Measurements from ENCODE around the gene BRI3. TPM values are rescaled to one million over a fixed set of nuclear protein-coding genes. Genes with fewer than 3 reads are reported as not detected.

BRI3 gene
- total and polyA plus RNA-seq, 2 of the 4 experiments (the other 2 are of a cell fraction), result 24.7 to 68.3 TPM

DNA sequence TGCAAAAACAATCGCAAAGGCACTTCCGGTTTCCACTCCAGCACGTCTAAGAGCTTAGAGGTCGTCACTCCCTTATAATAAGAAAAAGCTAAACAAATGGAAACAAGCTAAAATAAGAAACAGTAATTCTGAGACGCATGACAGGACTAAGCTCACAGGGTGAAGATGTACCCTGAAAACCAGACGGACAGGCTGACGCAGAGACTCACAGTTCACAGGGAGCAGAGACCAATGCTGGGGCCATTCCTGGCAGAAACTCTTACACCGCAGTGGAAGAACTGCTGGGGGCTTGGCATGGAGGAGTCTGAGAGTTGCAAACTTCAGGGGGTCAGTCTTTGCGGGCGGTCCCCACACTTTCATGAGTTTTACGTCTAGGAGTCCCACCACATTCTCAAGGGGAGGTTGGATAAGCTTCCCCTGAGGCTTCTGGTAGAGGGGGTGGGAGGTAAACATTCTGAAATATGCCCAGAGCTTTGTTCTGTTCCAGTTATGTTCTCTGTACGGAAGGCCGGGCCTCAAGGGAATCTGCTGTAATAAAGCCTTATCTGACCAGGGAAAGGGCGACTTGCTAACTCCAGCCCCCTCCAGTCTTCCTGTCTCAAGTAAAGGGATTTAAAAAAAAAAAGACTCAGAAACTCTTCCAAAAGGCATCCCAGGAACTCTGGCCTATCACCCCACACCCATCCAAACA lies 47.8 kb downstream of the BRI3 start:
- Histone ChIP-seq H3K56ac (ENCODE audit: extremely low read depth, insufficient read depth, low read length) (no peak overlapping the region), H3K27me3 (ENCODE audit: control insufficient read depth, insufficient read depth, low read length) (no peaks in the 10 kb centered on the region), H2BK120ac (ENCODE audit: low read depth, low read length) (peak overlapping the region; percentile 39; the same call in 1 of the 2 replicates), H2BK5ac (ENCODE audit: low read depth, low read length, poor library complexity, severe bottlenecking) (peak overlapping the region; percentile 62), H3K27ac (ENCODE audit: insufficient read depth, low read length) (peak overlapping the region; percentile 7; the same call in 1 of the 2 replicates), H3K9me3 (ENCODE audit: control insufficient read depth, insufficient read depth, low read length) (peaks cover 2% of the 10 kb centered on the region; the same call in 1 of the 2 replicates), H4K5ac (ENCODE audit: low read depth, low read length) (peak overlapping the region; percentile 23), H3K9me1 (ENCODE audit: insufficient read depth, low read length) (no peaks in the 10 kb centered on the region), H3K4me1 (ENCODE audit: control insufficient read depth, insufficient read depth, low read length) (peaks cover 7% of the 10 kb centered on the region), H3K36me3 (ENCODE audit: control insufficient read depth, insufficient read depth, low read length) (no peaks in the 10 kb centered on the region), H3K9ac (ENCODE audit: low read depth, low read length) (no peak overlapping the region; the same call in 1 of the 2 replicates), H2BK20ac (ENCODE audit: low read depth, low read length) (0 out of 2 replicates have a peak overlapping the region, but pooled peaks have one; percentile 20), H3K23ac (ENCODE audit: low read depth, low read length) (peak overlapping the region; percentile 62; the same call in 1 of the 2 replicates), H2AK9ac (replicated peaks; ENCODE audit: low read depth, low read length, poor library complexity) (no peak overlapping the region), H3K18ac (ENCODE audit: low read depth, low read length) (peak overlapping the region; percentile 16), H3K79me1 (ENCODE audit: low read depth in 1 of 2, low read length in 2 of 2) (peaks cover 0 to 19% of the 10 kb centered on the region in 2 experiments; a peak in 3 of 4 replicates), H3K14ac (replicated peaks; ENCODE audit: low read depth, low read length) (peak overlapping the region; percentile 81), H2AFZ (replicated peaks; ENCODE audit: low read length, poor library complexity) (peak overlapping the region; percentile 26), H3K4me2 (ENCODE audit: low read depth, low read length) (peak overlapping the region; percentile 69; the same call in 1 of the 2 replicates), H3K4me3 (ENCODE audit: insufficient read depth, low read depth, low read length) (no peak overlapping the region), H2AK5ac (ENCODE audit: low read depth, low read length) (0 out of 2 replicates have a peak overlapping the region, but pooled peaks have one; percentile 5), H4K91ac (ENCODE audit: insufficient read depth, low read depth, low read length) (peak overlapping the region; percentile 43; the same call in 1 of the 2 replicates), H4K8ac (ENCODE audit: low read depth in 2 of 2, low read length in 2 of 2) (peak overlapping the region; percentile 60 to 73; a peak in 3 of 4 replicates), H4K20me1 (ENCODE audit: insufficient read depth, low read length) (no peaks in the 10 kb centered on the region), H3K4ac (ENCODE audit: low read depth, low read length) (peak overlapping the region; percentile 64), H2BK15ac (ENCODE audit: low read depth, low read length) (peak overlapping the region; percentile 77; the same call in 1 of the 3 replicates)
- ATAC-seq (ENCODE audit: low read depth), result peak; percentile 56; the same call in 1 of the 2 replicates
- no peak for TF ChIP-seq POLR2A (IDR thresholded peaks at IDR 0.05; ENCODE audit: low read depth, low read length)
- no peak for TF ChIP-seq MAFK (IDR thresholded peaks at IDR 0.05; ENCODE audit: low read depth, low read length)
- no peak for TF ChIP-seq SMC3 (IDR thresholded peaks at IDR 0.05; ENCODE audit: low read depth, low read length)
- TF ChIP-seq MXI1 (IDR thresholded peaks at IDR 0.05; ENCODE audit: borderline replicate concordance, low read depth, low read length), result no peak
- TF ChIP-seq, protein P1, sequence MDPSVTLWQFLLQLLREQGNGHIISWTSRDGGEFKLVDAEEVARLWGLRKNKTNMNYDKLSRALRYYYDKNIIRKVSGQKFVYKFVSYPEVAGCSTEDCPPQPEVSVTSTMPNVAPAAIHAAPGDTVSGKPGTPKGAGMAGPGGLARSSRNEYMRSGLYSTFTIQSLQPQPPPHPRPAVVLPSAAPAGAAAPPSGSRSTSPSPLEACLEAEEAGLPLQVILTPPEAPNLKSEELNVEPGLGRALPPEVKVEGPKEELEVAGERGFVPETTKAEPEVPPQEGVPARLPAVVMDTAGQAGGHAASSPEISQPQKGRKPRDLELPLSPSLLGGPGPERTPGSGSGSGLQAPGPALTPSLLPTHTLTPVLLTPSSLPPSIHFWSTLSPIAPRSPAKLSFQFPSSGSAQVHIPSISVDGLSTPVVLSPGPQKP (IDR thresholded peaks at IDR 0.05; ENCODE audit: borderline replicate concordance, low read depth, low read length), result no peak
- no peak for TF ChIP-seq BHLHE40 (IDR thresholded peaks at IDR 0.05; ENCODE audit: low read depth, low read length)
- no peak for TF ChIP-seq CHD1 (IDR thresholded peaks at IDR 0.05; ENCODE audit: low read depth, low read length)
- no peak for TF ChIP-seq FOS (IDR thresholded peaks at IDR 0.05; ENCODE audit: low read depth, low read length)
- TF ChIP-seq, protein P2, sequence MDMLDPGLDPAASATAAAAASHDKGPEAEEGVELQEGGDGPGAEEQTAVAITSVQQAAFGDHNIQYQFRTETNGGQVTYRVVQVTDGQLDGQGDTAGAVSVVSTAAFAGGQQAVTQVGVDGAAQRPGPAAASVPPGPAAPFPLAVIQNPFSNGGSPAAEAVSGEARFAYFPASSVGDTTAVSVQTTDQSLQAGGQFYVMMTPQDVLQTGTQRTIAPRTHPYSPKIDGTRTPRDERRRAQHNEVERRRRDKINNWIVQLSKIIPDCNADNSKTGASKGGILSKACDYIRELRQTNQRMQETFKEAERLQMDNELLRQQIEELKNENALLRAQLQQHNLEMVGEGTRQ (IDR thresholded peaks at IDR 0.05; ENCODE audit: low read depth, low read length), result no peak
- no peak for TF ChIP-seq RAD21 (IDR thresholded peaks at IDR 0.05; ENCODE audit: low read length)
- 75% methylated on average over 5 of the region's 14 CpGs; no CpG with 5 or more reads in 1 of the 2 experiments for WGBS, 2 experiments (ENCODE audit: extremely low coverage in 2 of 2, insufficient read length in 1 of 2)
- in situ Hi-C loops (cut with MboI; ENCODE audit: low sequenced_read_pairs), result no loop called here
- POLR2A ChIA-PET (ENCODE audit: unreplicated experiment), result no interaction called here
- peak; percentile 16 for DNase-seq
- intact Hi-C loops (cut with micrococcal nuclease), result no loop called here
- no TSS peak for BruUV-seq (replicated peaks)
- CTCF ChIA-PET, result no interaction called here
- dilution Hi-C loops (cut with HindIII; ENCODE audit: low sequenced_read_pairs, unreplicated experiment), result no loop called here

Data from IMR-90 (cell line).